GM21447 (cell line): Measurements from ENCODE around the gene PTPRG.
"Not testable (repeated sequence)": the region's sequence is repeated elsewhere in the genome, so short reads cannot be mapped to it uniquely, and the experiment has no call there.

Experiments
- ATAC-seq: cut with Tn5 transposase; IDR thresholded peaks from one replicate; pipeline ENCODE4 v1.9.1; 2021; ENCODE audit not compliant: unreplicated experiment

PTPRG gene

DNA sequence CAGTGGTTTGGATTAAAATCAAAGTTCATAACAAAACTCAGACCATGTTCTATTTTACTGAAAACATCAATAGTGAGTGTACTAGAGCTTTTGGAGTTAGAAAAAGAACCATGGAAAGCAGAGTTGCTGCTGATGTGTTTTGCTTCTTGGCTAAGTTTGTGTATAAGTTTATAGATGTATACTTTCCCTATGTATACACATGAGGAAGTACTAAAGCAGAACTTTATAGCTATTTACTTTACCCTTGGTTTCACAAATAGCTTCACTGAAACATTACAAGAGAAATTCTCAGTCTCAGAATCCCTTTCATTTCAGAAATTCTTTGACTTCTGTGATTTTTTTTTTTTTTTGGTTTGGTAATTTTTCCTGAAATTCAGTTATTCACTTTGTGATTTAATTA, 229.0 kb downstream of the PTPRG start:
- no peak for ATAC-seq

GRCh38 chr3:61793056-61793455, 231.7 kb downstream of the PTPRG start:
- ATAC-seq = no peak

DNA sequence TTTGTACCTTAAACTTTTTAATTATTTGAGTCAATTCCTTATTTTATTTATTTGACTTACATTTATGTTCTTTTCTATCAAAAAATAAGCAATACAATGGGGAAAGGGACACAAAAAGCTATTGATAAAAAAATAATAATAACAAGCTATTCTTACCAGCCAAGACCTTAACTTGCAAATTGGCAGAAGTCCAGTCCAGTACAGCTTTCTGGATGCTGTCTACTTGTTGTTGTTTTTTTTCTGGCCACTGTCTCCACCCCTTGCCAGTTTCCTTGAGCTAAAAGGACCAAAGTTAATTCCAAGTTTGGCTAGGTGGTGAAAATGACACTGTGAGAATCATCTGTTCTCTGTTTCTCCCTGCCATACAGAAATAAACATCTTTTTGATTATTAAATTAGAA, 232.2 kb downstream of the PTPRG start:
- no peak for ATAC-seq

- ATAC-seq = no peak
Measured at GRCh38 chr3:61794341-61794740, 233.0 kb downstream of the PTPRG start.

- no peak for ATAC-seq
Measured at GRCh38 chr3:61794961-61795360, 233.6 kb downstream of the PTPRG start.

- no peak for ATAC-seq
Measured at GRCh38 chr3:61796088-61796680, 234.8 kb downstream of the PTPRG start.

- no peak for ATAC-seq
Measured at GRCh38 chr3:61796911-61797310, 235.5 kb downstream of the PTPRG start.

GRCh38 chr3:61802772-61803171, 241.4 kb downstream of the PTPRG start:
- ATAC-seq = no peak

GRCh38 chr3:61803983-61804382, 242.6 kb downstream of the PTPRG start:
- no peak for ATAC-seq

DNA sequence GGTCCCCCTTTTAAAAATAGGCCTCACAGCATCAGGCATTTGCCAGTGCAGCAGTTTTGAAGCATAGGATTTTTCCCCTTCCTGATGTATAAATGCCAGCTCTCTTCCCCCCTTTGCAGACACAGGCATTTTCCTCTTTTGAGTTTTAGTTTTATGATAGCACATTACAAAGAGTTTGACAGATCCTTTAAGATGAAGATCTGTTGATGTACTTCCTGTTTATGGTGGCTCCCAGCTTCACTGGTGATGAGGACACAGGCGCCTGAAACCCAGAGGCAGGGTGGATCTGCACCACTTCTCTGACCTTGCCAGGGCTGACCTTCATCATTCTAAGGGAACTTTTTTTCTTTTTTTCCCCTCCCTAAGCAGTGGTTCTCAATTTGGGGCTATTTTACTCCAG, 243.4 kb downstream of the PTPRG start:
- no peak for ATAC-seq

GRCh38 chr3:61805510-61806080, 244.2 kb downstream of the PTPRG start:
- no peak for ATAC-seq

DNA sequence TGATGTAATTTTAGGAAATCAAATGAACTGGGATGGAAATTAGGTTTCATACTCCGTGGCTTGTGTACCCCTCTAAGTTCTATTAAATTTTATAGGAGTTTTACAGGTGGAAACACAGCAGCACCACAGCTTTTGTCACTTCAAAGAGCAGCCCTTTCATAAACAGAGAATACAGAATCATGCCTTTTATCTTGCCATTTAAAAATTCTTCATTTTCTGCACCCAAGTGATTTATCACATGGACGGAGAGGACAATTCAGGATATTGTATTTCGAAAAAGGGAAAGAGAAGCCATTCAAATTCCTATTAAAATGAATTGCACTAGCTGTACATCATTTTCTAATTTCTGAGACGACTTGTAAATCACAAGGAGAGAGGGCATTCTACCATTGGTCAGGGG, 245.4 kb downstream of the PTPRG start:
- no peak for ATAC-seq

DNA sequence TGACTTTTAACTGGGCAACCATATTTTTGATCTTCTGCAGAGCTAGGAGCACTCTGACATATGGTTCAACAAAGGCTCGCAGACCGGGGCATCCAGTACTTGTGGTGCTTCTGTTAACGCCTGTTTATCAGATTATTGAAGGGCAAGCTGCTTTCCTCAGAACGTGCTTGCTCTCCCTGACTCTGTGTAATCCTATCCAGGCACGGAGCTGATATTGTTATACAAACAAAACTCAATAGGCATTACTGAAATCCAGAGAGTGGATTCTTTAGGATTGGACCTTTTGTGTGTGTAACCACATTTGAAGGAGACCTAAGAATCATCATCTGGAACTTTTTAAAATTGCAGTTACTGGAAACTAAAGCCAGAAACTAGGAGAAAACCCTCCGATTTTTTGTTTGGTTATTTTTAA, 246.5 kb downstream of the PTPRG start:
- no peak for ATAC-seq

GRCh38 chr3:61808526-61808925, 247.2 kb downstream of the PTPRG start:
- ATAC-seq = no peak

GRCh38 chr3:61808999-61809398, 247.6 kb downstream of the PTPRG start:
- no peak for ATAC-seq

- no peak for ATAC-seq
Measured at GRCh38 chr3:61809879-61810278, 248.5 kb downstream of the PTPRG start.

DNA sequence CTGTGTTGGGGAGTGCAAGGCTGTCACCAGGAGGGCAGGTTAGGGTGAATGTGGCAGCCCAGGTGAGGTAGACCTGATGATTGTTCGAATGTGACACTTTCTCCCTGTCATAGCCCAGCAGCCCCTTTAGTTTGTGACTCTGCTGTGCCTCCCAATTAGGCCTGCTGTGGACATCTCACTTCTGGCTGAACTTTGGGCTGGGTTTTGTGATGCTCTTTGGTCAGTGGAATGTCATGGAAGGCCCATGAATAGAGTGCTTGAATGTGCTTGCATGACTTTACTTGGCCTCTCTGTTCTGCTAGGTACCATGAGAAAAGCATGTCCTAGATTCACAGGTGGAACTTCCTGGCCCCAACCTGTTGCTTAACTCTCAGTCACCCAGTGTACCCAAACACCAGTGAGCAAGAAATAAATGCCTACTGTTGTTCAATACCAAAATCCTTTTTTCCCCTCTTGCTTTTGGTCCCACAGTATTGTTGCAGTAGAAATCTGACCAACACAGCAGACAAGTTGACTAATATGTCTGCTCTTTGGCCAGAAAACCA, 249.7 kb downstream of the PTPRG start:
- ATAC-seq = no peak

GRCh38 chr3:61811652-61812051, 250.3 kb downstream of the PTPRG start:
- no peak for ATAC-seq

DNA sequence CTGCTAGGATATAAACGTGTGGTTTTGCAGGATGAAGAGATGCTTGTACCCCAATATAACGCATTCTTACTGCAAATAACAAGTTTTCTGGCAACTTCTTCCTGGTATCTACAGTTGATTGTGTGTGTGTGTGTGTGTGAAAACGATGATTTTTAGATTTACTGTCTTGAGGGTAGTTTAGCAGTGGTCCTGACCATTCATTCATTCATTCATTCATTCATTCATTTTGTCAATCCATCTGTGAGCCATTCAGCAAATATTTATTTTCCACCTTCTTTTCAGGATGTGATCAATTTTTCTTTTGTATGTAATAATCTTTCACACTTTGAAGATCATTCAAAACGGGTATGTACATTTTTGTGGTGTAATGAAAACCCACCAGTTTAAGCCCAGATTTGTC, 250.7 kb downstream of the PTPRG start:
- no peak for ATAC-seq

GRCh38 chr3:61812517-61812916, 251.1 kb downstream of the PTPRG start:
- ATAC-seq = no peak

DNA sequence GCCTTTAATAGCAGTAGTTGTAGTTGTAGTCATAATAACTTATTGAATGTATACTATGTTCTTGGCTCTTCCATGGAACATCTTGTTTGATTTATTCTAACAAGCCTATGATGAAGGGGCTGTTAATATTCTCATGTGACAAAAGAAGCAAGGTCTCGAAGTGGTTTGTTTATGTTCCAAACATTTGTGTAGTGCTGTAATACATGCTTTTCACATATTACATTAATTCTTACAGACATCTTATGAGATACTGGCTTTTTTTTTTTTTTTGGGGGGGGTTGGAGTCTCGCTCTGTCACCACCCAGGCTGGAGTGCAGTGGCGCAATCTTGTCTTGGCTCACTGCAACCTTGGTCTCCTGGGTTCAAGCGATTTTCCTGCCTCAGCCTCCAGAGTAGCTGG, 252.3 kb downstream of the PTPRG start:
- ATAC-seq = no peak

- ATAC-seq = no peak
Measured at GRCh38 chr3:61814674-61815073, 253.3 kb downstream of the PTPRG start.

- not testable (repeated sequence) for ATAC-seq
Measured at GRCh38 chr3:61816304-61816703, 254.9 kb downstream of the PTPRG start.
